Measurements from ENCODE around the gene NXT1.

The NXT1 gene

GRCh38 chr20:23316626-23317025 lies 34.0 kb upstream of the NXT1 start:
- TF ChIP-seq CTCF (IDR thresholded peaks at IDR 0.05; ENCODE audit: extremely low read depth, missing control alignments) = no peak
- no peak for DNase-seq (ENCODE audit: low spot score)

- DNase-seq (ENCODE audit: low spot score) = no peak
- TF ChIP-seq CTCF (IDR thresholded peaks at IDR 0.05; ENCODE audit: extremely low read depth, missing control alignments) = no peak
Observed at GRCh38 chr20:23317081-23317480, 33.5 kb upstream of the NXT1 start.

- TF ChIP-seq CTCF (IDR thresholded peaks at IDR 0.05; ENCODE audit: extremely low read depth, missing control alignments) = no peak
- no peak for DNase-seq (ENCODE audit: low spot score)
Observed at GRCh38 chr20:23318347-23318746, 32.2 kb upstream of the NXT1 start.

GRCh38 chr20:23320317-23320716 lies 30.3 kb upstream of the NXT1 start:
- TF ChIP-seq CTCF (IDR thresholded peaks at IDR 0.05; ENCODE audit: extremely low read depth, missing control alignments) = no peak
- no peak for DNase-seq (ENCODE audit: low spot score)

- no peak for TF ChIP-seq CTCF (IDR thresholded peaks at IDR 0.05; ENCODE audit: extremely low read depth, missing control alignments)
- no peak for DNase-seq (ENCODE audit: low spot score)
Observed at GRCh38 chr20:23325107-23325506, 25.5 kb upstream of the NXT1 start.

GRCh38 chr20:23326774-23327173 lies 23.8 kb upstream of the NXT1 start:
- no peak for DNase-seq (ENCODE audit: low spot score)
- TF ChIP-seq CTCF (IDR thresholded peaks at IDR 0.05; ENCODE audit: extremely low read depth, missing control alignments) = no peak

GRCh38 chr20:23327617-23328333 lies 22.8 kb upstream of the NXT1 start:
- TF ChIP-seq CTCF (IDR thresholded peaks at IDR 0.05; ENCODE audit: extremely low read depth, missing control alignments) = no peak

More at GRCh38 chr20:23327617-23328333, 22.8 kb upstream of the NXT1 start:
- DNase-seq (ENCODE audit: low spot score) = no peak
